Cortex of kidney (tissue), 1 donor: ENCODE measurements around the gene CMTM4.
"Not testable (repeated sequence)": the region's sequence is repeated elsewhere in the genome, so short reads cannot be mapped to it uniquely, and the experiment has no call there.

Experiments used
- DNase-seq: peaks from one replicate; lab custom pipeline; 2025; lab: John Stamatoyannopoulos, UW

CMTM4 gene

GRCh38 chr16:66641387-66641786 lies 55.2 kb downstream of the CMTM4 start:
- DNase-seq = no peak

- DNase-seq = no peak
Observed at GRCh38 chr16:66640724-66641314, 55.7 kb downstream of the CMTM4 start.

GRCh38 chr16:66639091-66639885 lies 57.3 kb downstream of the CMTM4 start:
- no peak for DNase-seq

GRCh38 chr16:66637806-66638205 lies 58.7 kb downstream of the CMTM4 start:
- DNase-seq = no peak

GRCh38 chr16:66636199-66636598 lies 60.3 kb downstream of the CMTM4 start:
- DNase-seq = no peak

- no peak for DNase-seq
Observed at GRCh38 chr16:66635406-66635805, 61.1 kb downstream of the CMTM4 start.

GRCh38 chr16:66634527-66635196 lies 61.9 kb downstream of the CMTM4 start:
- DNase-seq = no peak

GRCh38 chr16:66631558-66631957 lies 65.0 kb downstream of the CMTM4 start:
- DNase-seq = not testable (repeated sequence)

- not testable (repeated sequence) for DNase-seq
Observed at GRCh38 chr16:66630561-66631260, 65.8 kb downstream of the CMTM4 start.

GRCh38 chr16:66629856-66630255 lies 66.7 kb downstream of the CMTM4 start:
- no peak for DNase-seq

- DNase-seq = not testable (repeated sequence)
Observed at GRCh38 chr16:66627611-66628378, 68.7 kb downstream of the CMTM4 start.

- DNase-seq = no peak
Observed at GRCh38 chr16:66623755-66624154, 72.8 kb downstream of the CMTM4 start.

GRCh38 chr16:66622863-66623262 lies 73.7 kb downstream of the CMTM4 start:
- DNase-seq = no peak

- DNase-seq = no peak
Observed at GRCh38 chr16:66621973-66622372, 74.6 kb downstream of the CMTM4 start.

- no peak for DNase-seq
Observed at GRCh38 chr16:66620429-66620795, 76.1 kb downstream of the CMTM4 start.

GRCh38 chr16:66619534-66620428 lies 76.8 kb downstream of the CMTM4 start:
- DNase-seq = no peak

- DNase-seq = no peak
Observed at GRCh38 chr16:66618588-66619375, 77.8 kb downstream of the CMTM4 start.

- no peak for DNase-seq
Observed at GRCh38 chr16:66617728-66618127, 78.8 kb downstream of the CMTM4 start.

- DNase-seq = no peak
Observed at GRCh38 chr16:66617010-66617434, 79.5 kb downstream of the CMTM4 start.

GRCh38 chr16:66616592-66616991 lies 80.0 kb downstream of the CMTM4 start:
- DNase-seq = no peak
